ENCODE data around the gene TGFA. TPM values are rescaled to one million over a fixed set of nuclear protein-coding genes. Genes with fewer than 3 reads are reported as not detected.

TGFA gene
- total and polyA plus RNA-seq, 9 donors: 0.08 to 8.7 (median 1.2) TPM

GRCh38 chr2:70565039-70565731, 11.6 kb upstream of the TGFA start:
- no peak for DNase-seq
- H3K27ac ChIP-seq: no peak overlapping the region
- no peak overlapping the region for H3K4me3 ChIP-seq
- H3K36me3 ChIP-seq: no peaks in the 10 kb centered on the region
- no peaks in the 10 kb centered on the region for H3K27me3 ChIP-seq
- no peaks in the 10 kb centered on the region for H3K9me3 ChIP-seq
- H3K4me1 ChIP-seq (ENCODE audit: insufficient read depth): no peaks in the 10 kb centered on the region
- intact Hi-C loops (cut with DNase I): no loop called here
- 71 to 73% (median 71%) methylated on average over 9 of the region's 9 CpGs for WGBS, 3 donors
- TF ChIP-seq POLR2A (IDR thresholded peaks at IDR 0.05): no peak
- TF ChIP-seq EP300 (IDR thresholded peaks at IDR 0.05): no peak
- TF ChIP-seq CTCF (IDR thresholded peaks at IDR 0.05): no peak

GRCh38 chr2:70561893-70562292, 8.3 kb upstream of the TGFA start:
- Histone ChIP-seq H3K4me3 (no peak overlapping the region), H3K4me1 (ENCODE audit: insufficient read depth) (no peaks in the 10 kb centered on the region), H3K9me3 (no peaks in the 10 kb centered on the region), H3K27me3 (no peaks in the 10 kb centered on the region), H3K36me3 (no peaks in the 10 kb centered on the region), H3K27ac (no peak overlapping the region)
- no peak for TF ChIP-seq EP300 (IDR thresholded peaks at IDR 0.05)
- no peak for TF ChIP-seq CTCF (IDR thresholded peaks at IDR 0.05)
- TF ChIP-seq POLR2A (IDR thresholded peaks at IDR 0.05): no peak
- DNase-seq: no peak
- intact Hi-C loops (cut with DNase I): no loop called here

- no peaks in the 10 kb centered on the region for H3K36me3 ChIP-seq
- H3K4me1 ChIP-seq (ENCODE audit: insufficient read depth): no peaks in the 10 kb centered on the region
- 56 to 78% (median 68%) methylated on average over 2 of the region's 2 CpGs for WGBS, 3 donors
- DNase-seq: no peak
- H3K4me3 ChIP-seq: no peak overlapping the region
- TF ChIP-seq POLR2A (IDR thresholded peaks at IDR 0.05) (no peak), CTCF (IDR thresholded peaks at IDR 0.05) (no peak), EP300 (IDR thresholded peaks at IDR 0.05) (no peak)
- no peaks in the 10 kb centered on the region for H3K9me3 ChIP-seq
- H3K27ac ChIP-seq: no peak overlapping the region
- intact Hi-C loops (cut with DNase I): no loop called here
- H3K27me3 ChIP-seq: no peaks in the 10 kb centered on the region
Measured at GRCh38 chr2:70560442-70560841, 6.8 kb upstream of the TGFA start.

- Histone ChIP-seq H3K36me3 (no peaks in the 10 kb centered on the region), H3K4me1 (ENCODE audit: insufficient read depth) (no peaks in the 10 kb centered on the region), H3K27me3 (no peaks in the 10 kb centered on the region), H3K27ac (no peak overlapping the region), H3K9me3 (no peaks in the 10 kb centered on the region), H3K4me3 (no peak overlapping the region)
- intact Hi-C loops (cut with DNase I): no loop called here
- WGBS, 3 donors: 74 to 79% (median 76%) methylated on average over 2 of the region's 2 CpGs
- no peak for DNase-seq
- no peak for TF ChIP-seq POLR2A (IDR thresholded peaks at IDR 0.05)
- no peak for TF ChIP-seq EP300 (IDR thresholded peaks at IDR 0.05)
- TF ChIP-seq CTCF (IDR thresholded peaks at IDR 0.05): no peak
Measured at GRCh38 chr2:70560040-70560439, 6.4 kb upstream of the TGFA start.
